Calu3 (cell line): ENCODE measurements around the gene LMF1. TPM values are rescaled to one million over a fixed set of nuclear protein-coding genes. Genes with fewer than 3 reads are reported as not detected.

Source experiments
- BruUV-seq: library from RNA; stranded (reverse); fragments of 400-500 nt; replicated peaks from 2 replicates; lab custom pipeline; 2021; lab: Mats Ljungman, UMichigan
- CTCF ChIA-PET: fragments of 300-600 bp; sonication (Branson Sonifier 250); formaldehyde crosslinking; loops from one replicate; lab custom pipeline; 2022; ENCODE audit warnings: antibody characterized with exemption; lab: Charles Lee
- DNase-seq: peaks from one replicate; pipeline ENCODE4 v3.0.0; 2022
- H3K27ac Mint-ChIP-seq: one replicate; pipeline ENCODE4 v1.8.0; 2022; ENCODE audit warnings: mixed read lengths; ENCODE audit not compliant: unreplicated experiment
- H3K27me3 Mint-ChIP-seq: one replicate; pipeline ENCODE4 v1.8.0; 2022; ENCODE audit warnings: mixed read lengths; ENCODE audit not compliant: unreplicated experiment
- H3K36me3 Mint-ChIP-seq: one replicate; pipeline ENCODE4 v1.8.0; 2022; ENCODE audit warnings: mild to moderate bottlenecking, moderate library complexity, mixed read lengths; ENCODE audit not compliant: insufficient read depth, unreplicated experiment
- H3K4me1 Mint-ChIP-seq: one replicate; pipeline ENCODE4 v1.8.0; 2022; ENCODE audit warnings: mild to moderate bottlenecking, low read depth, mixed read lengths; ENCODE audit not compliant: unreplicated experiment
- H3K4me3 Mint-ChIP-seq: one replicate; pipeline ENCODE4 v1.8.0; 2022; ENCODE audit warnings: mild to moderate bottlenecking, low read depth, moderate library complexity, mixed read lengths; ENCODE audit not compliant: unreplicated experiment
- H3K9me3 Mint-ChIP-seq: one replicate; pipeline ENCODE4 v1.8.0; 2022; ENCODE audit warnings: low read depth, mixed read lengths; ENCODE audit not compliant: unreplicated experiment
- intact Hi-C: fragments of 100-400 bp; cut with micrococcal nuclease; formaldehyde crosslinking; loops from one replicate; pipeline ENCODE4 v1.10.0; 2022; ENCODE audit not compliant: unreplicated experiment
- total RNA-seq: library from RNA; stranded (reverse); gene quantifications from 2 replicates; pipeline ENCODE4 v1.2.3, GENCODE V29; 2022
- TF ChIP-seq, protein P1 (sequence below): fragments of 200-600 bp; IDR thresholded peaks from one replicate; pipeline ENCODE4 v1.8.0; 2022; ENCODE audit warnings: antibody characterized with exemption; ENCODE audit not compliant: unreplicated experiment

The LMF1 gene
- total RNA-seq, 1 experiment from 2014 or later = 31.9 TPM

DNA sequence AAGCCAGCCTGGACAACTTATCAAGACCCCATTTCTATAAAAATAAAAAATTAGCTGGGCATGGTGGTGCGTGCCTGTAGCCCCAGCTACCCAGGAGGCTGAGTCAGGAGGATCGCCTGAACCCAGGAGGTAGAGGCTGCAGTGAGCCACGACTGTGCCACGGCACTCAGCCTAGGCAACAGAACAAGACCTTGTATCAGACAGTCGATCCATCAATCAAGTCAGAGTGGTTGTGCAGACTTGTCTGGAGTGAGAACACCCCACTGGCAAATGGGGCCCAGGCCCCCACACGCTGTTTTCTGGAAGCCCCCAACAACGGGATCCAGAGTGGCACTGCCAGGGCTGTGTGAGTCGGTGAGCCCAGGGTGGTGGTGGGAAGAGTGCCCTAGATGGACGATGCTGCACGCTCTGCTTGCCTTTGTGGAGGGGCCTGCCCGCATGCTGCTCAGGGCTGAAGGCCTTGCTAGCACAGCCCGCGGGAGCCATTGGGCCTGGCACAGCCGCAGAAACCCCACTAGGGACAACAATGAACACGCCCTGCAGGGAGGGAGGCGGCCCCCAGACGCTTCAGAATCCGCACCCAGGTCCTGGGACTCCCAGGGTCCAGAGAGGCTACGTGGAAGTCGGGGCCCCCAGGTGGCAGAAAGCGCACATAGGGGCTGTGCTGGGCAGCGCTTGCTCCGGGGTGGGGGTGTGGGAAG lies 90.2 kb downstream of the LMF1 start:
- intact Hi-C loops = no loop called here

DNA sequence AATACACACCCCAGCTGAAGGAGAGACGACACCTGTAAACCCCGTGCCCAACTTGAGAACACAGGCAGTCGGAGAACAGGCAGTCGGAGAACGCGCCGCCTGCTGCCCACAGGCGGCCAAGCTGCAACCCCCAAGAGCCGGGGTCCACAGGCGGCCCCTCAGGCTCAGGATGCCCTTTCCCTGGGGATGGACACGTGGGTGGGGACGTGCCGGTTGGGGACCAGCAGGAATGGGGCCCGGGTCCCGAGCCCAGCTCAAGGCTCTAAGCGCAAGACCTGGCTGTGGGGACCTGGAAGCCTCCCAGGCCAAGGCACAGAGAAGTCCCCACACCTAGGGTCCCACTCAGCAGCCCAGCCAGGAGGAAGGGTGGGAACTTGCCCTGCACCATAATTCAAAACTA lies 90.8 kb downstream of the LMF1 start:
- H3K4me3 Mint-ChIP-seq = no peak overlapping the region
- no peaks in the 10 kb centered on the region for H3K4me1 Mint-ChIP-seq
- no peak for DNase-seq
- H3K9me3 Mint-ChIP-seq = no peaks in the 10 kb centered on the region
- H3K27ac Mint-ChIP-seq = no peak overlapping the region
- CTCF ChIA-PET = no interaction called here
- peaks cover 3% of the 10 kb centered on the region for H3K36me3 Mint-ChIP-seq
- no TSS peak for BruUV-seq
- TF ChIP-seq, protein P1, sequence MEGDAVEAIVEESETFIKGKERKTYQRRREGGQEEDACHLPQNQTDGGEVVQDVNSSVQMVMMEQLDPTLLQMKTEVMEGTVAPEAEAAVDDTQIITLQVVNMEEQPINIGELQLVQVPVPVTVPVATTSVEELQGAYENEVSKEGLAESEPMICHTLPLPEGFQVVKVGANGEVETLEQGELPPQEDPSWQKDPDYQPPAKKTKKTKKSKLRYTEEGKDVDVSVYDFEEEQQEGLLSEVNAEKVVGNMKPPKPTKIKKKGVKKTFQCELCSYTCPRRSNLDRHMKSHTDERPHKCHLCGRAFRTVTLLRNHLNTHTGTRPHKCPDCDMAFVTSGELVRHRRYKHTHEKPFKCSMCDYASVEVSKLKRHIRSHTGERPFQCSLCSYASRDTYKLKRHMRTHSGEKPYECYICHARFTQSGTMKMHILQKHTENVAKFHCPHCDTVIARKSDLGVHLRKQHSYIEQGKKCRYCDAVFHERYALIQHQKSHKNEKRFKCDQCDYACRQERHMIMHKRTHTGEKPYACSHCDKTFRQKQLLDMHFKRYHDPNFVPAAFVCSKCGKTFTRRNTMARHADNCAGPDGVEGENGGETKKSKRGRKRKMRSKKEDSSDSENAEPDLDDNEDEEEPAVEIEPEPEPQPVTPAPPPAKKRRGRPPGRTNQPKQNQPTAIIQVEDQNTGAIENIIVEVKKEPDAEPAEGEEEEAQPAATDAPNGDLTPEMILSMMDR = no peak
- intact Hi-C loops = no loop called here
- peaks cover 15% of the 10 kb centered on the region for H3K27me3 Mint-ChIP-seq

More for the DNA sequence above, 90.2 kb downstream of the LMF1 start:
- H3K27ac Mint-ChIP-seq = no peak overlapping the region
- H3K9me3 Mint-ChIP-seq = no peaks in the 10 kb centered on the region
- DNase-seq = no peak
- H3K36me3 Mint-ChIP-seq = peaks cover 3% of the 10 kb centered on the region
- CTCF ChIA-PET = no interaction called here
- H3K4me3 Mint-ChIP-seq = no peak overlapping the region
- no TSS peak for BruUV-seq
- no peaks in the 10 kb centered on the region for H3K4me1 Mint-ChIP-seq
- H3K27me3 Mint-ChIP-seq = peaks cover 15% of the 10 kb centered on the region
- TF ChIP-seq, protein P1 = no peak

DNA sequence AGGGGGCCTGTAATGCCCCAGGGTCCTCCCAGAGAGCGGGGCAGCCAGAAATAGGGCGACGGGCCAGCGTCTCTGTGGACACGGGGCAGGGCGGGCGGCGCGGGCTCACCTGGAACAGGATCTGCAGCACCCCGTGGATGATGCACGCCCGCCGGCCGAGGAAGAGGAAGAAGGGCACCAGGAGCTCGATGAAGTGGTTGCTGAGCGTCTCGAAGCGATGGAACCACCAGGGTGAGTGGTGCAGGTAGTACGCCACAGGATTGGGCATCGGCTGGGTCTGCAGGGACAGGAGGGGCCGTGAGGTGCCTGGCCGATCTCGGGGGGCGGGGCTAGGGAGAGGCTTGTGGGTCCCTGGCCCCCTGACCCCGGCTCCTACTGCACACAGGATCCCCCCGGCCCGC lies 91.3 kb downstream of the LMF1 start:
- no peak for DNase-seq
- peaks cover 15% of the 10 kb centered on the region for H3K27me3 Mint-ChIP-seq
- intact Hi-C loops = no loop called here
- no peaks in the 10 kb centered on the region for H3K9me3 Mint-ChIP-seq
- no peak overlapping the region for H3K27ac Mint-ChIP-seq
- CTCF ChIA-PET = no interaction called here
- H3K36me3 Mint-ChIP-seq = peaks cover 3% of the 10 kb centered on the region
- no peaks in the 10 kb centered on the region for H3K4me1 Mint-ChIP-seq
- TF ChIP-seq, protein P1 = no peak
- no peak overlapping the region for H3K4me3 Mint-ChIP-seq
- BruUV-seq = no TSS peak

DNA sequence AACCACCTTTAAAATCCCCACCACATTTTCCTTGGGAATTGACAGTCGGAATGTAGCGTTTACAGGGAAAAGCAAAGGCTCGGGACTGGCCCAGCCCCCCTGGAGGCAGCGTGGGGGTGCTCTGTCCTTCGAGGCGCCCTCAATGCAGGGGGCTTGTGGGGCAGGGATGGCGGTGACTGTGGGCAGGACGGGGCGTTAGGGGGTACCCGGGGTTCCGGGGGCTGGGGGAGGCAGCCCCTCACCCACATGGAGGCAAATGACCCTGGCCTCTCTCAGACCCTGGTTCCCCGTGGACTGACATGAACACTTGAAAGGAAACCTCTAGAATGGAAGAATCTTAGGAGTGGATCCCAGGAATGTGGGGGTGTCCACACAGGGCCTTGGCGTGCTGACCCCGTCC lies 91.9 kb downstream of the LMF1 start:
- no peaks in the 10 kb centered on the region for H3K9me3 Mint-ChIP-seq
- TF ChIP-seq, protein P1 = no peak
- BruUV-seq = no TSS peak

More for the DNA sequence above, 91.9 kb downstream of the LMF1 start:
- CTCF ChIA-PET = no interaction called here
- Mint-ChIP-seq H3K36me3 (peaks cover 3% of the 10 kb centered on the region), H3K4me3 (no peak overlapping the region), H3K27ac (no peak overlapping the region), H3K4me1 (no peaks in the 10 kb centered on the region), H3K27me3 (peaks cover 15% of the 10 kb centered on the region)
- intact Hi-C loops = no loop called here
- DNase-seq = no peak
